GM19099 (cell line): ENCODE measurements around the gene FITM2.

ENCODE experiments used
- POLR2A ChIP-seq: IDR thresholded peaks from 3 replicates; pipeline ENCODE4 v1.6.1; 2011; ENCODE audit warnings: low read depth; ENCODE audit not compliant: insufficient read length; ENCODE audit errors: extremely low read depth

FITM2 gene

DNA sequence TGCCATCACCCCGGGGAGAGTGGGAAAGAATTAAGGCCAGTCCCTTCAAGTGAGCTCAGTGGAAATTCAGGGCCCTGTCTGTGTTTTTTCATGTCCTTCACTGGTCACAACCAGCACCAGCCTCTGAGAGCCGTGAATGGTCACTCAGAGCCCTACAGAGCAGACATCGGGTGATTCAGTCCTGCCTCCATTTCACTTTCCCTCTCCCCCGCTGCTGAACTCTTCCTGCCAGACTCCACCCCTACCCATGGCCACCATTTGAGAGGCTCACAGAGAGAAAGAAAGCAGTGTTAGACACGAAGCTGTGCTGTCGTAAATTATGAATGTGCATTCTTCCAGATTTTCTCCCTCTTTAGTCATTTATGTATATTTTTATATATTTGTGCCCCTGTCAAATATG lies 31.2 kb upstream of the FITM2 start:
- TF ChIP-seq POLR2A: no peak

DNA sequence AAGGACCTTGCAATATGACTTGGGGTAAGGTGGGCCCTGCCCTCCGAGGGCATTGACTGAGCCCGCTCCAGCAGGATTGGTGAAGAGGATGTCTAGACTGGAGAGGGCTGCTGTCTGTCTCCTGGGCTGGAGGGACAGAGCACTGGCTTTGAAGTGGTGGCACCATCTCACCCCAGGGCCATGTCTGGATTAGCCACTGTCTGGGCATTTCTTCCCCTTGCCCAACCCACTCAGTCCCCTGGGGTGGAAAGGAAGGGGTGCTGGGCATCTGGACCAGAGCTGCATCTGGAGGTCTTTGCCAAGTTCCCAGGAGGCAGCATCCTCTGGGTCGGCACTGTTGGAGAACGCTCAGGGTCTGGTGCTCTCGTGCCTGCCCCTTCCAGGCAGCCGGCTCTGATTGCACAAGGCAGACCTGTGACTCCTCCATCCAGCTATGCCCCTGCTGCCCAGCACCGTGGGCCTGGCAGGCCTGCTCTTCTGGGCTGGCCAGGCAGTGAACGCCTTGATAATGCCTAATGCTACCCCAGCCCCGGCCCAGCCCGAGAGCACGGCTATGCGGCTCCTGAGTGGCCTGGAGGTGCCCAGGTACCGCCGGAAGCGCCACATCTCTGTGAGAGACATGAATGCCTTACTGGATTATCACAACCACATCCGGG lies 25.9 kb upstream of the FITM2 start, which contains the start of gene R3HDML:
Gene R3HDML (plus strand): TSS at position 319 of the 656 bp plus-strand sequence. CDS start 115 bp downstream, at position 434.
- TF ChIP-seq POLR2A: no peak

DNA sequence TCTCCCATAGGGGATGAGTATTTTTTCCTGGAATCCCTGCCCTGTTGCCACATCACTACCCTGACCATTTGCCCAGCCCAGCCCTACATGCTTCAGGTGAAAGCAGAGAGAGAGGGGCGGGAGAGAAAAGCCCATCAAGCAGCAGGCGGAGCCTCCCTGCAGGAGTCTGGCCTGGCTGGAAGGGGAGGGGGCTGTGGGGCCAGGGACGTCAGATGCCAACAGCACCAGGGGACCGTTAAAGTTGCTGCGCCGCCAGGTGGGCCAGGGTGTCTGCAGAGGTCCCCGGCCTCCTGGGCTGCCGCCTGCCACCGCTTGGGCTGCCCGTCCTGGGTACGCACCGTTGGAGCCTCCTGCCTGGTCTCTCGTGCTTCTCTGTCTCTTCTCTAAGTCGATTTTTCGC lies 25.1 kb upstream of the FITM2 start:
- no peak for TF ChIP-seq POLR2A

DNA sequence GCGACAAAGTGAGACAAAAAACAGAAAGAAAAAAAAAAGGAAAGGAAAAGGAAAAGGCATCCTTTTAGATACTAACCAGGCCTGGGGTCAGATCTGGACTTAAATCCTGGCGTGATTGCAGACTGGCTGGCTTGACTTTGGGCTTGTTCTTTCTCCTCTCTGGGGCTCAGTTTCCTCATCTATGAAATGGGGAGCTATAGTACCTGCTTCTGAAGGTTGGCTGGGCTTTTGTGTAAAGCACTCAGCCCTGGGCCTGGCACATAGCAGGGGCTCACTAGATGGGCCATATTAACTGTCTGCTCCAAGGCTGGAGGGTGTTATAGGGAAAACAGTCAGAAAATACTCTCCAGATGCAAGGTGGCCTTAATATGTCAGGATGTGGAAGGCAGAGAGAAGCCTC lies 24.7 kb upstream of the FITM2 start:
- TF ChIP-seq POLR2A: no peak

DNA sequence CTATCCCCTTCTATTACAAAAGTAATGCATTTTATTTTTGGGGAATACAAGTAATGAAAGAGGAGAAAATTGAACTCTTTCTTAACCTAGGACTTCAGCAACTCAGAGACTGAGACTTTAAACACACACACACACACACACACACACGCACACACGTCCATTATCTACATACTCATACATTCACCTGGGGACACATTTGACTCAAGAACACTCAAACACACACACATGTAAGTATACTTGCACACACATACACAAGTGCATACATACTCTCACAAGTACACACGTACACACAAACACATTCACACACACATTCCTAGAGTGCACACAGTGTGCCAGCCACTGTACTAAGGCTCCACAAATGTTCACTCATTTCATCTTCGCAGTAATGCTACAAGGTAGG lies 23.7 kb upstream of the FITM2 start:
- TF ChIP-seq POLR2A: no peak

DNA sequence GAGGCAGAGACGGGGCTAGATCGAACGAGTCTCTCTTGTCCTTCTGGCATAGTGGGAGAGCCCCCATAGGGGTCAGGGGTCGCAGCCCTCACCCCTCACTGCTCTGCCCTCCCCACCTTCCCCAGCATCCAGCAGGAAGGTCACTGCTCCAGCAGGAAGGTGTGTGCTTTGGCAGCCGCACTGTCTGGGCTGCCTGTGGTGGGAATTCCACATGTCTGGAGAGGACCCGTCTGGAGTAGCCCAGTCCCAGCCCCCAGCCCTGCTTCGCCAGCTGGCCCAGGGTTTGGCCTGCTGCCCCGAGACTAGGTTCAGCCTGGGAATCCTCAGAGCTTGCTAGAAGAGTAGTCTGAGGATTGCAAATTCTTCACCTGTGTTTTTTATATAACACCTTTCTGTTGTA lies 23.3 kb upstream of the FITM2 start:
- TF ChIP-seq POLR2A: no peak

DNA sequence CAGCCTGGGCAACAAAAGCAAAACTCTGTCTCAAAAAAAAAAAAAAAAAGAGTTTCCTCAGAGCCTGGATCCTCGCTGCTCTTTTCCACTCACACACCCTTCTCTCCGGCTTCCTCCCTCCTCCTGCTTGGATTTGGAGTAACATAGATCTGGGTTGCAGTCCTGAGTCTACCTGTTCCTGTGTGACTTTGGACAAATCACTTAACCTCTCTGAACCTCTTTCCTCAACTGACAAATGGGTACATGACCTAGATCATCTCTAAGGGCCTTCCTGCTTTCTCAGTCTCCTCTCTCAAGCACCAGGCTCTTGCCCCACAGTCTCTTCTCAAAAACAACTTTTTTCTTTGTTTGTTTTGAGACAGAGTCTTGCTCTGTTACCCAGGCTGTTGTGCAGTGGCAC lies 20.2 kb upstream of the FITM2 start:
- no peak for TF ChIP-seq POLR2A

DNA sequence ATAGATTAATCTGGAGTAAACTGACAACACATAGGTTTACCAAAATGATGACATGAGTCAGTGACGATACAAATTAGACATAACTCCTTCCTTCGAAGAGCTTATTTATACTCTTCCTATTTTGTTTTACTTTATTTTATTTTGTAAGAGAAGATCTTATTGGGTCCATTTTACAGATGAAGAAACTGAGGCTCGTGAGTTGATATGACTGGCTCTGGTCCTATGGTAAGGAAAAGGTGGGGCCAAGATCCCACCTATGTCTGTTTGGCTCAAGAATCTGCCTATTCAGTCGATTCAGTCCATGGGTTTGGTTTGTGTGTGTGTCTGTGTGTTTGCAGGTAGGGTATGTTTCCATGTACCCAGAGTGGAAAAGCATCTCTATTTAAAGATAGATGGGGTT lies 17.4 kb upstream of the FITM2 start:
- TF ChIP-seq POLR2A: no peak

DNA sequence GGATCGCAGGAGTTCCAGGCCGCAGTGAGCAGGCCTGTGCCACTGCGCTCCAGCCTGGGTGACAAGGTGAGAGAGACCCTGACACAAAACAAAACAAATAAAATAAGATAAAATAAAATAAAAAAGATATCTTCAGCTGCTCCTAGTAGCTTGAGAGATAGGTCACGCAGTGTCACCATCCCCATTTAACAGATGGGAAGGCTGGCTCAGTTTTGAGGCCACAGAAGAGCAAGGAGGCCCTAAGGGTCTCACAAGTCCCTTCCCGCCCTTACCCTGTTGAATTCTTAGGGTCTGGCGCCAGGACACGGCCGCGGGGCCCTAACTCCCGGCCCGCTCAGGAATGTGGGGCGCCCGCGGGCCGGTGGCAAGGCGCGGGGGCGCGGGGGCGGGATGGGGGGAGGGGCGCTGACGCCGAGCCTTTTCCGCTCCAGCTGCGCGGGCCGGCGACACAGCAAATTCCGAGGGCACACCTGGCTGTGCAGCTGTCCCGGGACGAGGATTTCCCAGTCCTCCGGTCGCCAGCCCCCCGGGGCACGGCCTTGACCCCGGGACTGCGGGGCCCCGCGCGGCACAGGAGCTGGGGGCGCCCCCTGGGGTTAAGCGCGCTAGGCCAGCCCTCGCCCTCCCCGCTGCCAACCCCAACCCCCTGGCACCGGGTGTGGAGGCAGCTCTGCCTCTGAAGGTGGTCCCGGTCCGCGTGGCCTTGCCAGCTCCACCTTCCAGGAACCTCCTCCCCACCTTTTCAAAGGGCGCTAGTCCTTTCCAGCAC lies 15.6 kb upstream of the FITM2 start:
- no peak for TF ChIP-seq POLR2A

DNA sequence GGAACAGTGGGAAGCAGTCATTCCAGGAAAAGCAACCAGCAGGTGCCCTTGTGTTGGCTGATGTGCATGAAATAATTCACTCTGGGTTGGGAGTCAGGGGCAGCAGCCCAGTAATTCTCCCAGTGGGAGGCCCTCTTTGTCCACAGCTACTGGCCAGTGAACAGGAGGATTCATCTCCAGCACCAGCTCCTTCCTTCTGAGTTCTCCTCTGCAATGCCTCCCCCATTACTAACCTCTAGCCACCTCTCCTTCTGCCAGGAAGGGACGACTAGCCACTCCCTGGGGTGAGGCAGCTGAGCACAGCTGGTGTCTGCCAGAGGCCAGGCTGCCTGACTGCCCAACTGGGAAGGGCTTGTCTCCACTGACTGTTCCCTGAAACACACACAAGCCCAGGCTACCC lies 13.3 kb upstream of the FITM2 start:
- no peak for TF ChIP-seq POLR2A

DNA sequence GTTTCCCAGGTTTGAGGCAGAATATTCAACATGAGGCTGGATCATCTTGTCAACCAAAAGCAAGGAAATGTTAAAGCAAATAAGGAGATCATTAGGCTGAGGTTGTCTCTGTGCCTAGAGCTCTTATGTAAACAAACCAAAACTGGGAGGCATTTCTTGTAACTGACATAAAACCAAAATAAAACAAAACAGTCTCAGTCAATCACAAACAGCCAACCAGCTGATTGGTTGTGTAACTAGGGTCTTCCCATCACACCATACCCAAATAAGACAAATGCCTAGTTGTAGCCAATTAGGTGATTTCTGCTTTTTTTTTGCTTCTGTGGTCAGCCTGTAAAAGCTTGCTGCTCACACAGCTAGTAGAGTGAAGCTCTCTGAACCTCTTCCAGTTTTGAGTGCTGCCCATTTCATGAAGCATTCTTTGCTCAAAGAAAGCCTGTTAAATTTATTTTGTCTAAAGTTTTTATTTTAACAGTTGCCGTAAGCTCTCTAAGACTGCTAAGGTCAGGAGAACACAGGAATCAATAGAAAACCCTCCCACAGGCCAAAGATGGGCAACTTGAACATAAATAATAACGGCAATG lies 8.9 kb upstream of the FITM2 start:
- TF ChIP-seq POLR2A: no peak

DNA sequence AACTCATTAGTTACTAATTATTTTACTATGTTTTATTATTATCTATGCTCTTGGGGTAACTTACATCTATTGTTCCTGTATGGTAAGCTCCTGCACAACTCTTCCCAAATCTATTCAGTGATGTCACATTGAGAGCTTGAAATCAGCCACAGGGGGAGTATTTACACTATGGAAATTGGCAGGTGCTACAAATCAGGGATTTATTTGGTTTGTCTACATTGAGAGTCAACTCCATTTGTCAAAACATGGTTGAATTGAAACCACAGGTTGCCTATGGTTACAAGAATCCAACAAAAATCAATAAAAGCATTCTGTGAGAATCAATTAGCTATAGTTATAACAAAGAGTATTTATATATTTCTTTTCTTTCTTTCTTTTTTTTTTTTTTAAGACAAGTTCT lies 3.9 kb upstream of the FITM2 start:
- TF ChIP-seq POLR2A: no peak

DNA sequence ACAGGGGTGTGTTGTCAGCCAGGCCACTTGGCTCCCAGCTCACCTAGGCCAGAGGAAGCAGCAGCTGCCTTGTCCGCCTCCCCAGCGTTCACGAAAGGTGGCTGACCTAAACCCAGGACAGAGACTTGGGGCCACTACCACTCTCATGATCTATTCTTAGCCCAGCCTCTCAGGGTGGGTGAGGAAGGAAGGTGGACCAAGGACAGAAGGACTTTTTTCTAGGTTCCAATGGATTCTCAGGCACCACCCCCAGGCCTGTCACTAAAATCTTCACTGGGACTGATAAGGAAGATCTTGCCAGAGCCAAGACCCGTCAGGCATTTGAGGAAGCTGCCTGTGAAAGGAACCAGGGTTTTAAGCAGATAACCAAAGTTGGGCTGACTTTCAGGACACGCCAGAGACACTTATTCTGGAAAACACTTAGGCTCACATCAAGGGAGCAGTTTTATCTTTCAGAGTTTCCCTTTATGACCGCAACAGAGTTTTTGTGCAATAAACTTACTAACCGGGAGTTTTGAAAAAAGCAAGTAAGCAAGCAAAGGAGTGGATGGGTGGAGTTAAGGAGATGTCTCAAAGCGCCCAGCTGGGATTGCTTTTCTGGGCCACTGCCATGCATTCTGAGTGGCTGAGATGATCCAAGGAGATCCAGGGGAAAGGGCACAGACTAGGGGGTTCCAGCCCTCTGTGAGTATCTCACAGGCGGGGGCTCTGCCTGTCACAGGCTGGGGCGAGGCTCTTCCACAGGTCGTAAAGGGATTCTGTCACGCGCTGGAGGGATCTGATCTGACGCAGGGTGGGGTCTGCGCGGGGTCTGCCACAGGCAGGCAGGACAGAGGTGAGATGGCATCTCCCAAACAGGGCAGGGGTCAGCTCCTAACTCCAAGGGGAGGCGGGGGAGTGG lies 989 bp downstream of the FITM2 start:
- TF ChIP-seq POLR2A: no peak

DNA sequence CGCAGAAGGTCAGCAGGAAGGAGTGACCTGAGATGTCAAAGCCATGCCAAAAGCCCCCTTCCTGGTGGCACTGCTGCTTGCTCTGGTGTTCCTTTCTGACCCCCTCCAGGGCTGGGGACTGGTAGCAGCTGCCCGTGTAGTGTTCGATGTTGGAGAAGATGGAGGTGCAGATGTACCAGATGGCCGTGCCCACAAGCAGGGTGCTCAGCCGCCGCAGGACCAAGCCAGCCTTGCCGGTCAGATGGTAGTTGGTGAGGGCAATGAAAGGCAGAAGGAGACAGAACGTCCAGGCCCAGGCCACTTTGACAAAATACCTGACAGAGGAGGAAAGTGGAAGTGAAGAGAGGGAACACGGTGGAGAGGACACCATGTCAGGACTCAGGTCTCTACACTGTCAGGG lies 4.1 kb downstream of the FITM2 start:
- no peak for TF ChIP-seq POLR2A

DNA sequence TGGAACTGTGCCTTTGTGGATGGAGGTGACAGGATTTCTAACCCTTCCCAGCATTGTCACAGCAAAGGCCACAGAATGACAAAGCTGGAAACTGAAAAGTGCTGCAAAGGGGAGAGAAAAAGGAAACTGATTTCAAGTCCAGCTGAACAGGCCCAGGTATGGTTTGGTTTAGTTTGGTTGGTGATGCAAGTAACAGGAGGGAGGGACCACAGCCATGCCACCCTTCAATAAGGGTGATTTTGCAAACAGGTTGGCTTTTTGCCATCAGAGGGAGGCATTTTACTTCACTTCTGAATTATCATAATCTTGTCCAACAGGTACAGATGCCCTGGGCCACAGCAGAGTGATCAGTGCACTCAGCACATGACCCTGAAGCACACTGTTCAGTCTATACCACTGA lies 6.6 kb downstream of the FITM2 start:
- no peak for TF ChIP-seq POLR2A
